Thymus (tissue), 11 donors: ENCODE measurements around the gene ST6GALNAC4. TPM values are rescaled to one million over a fixed set of nuclear protein-coding genes. Genes with fewer than 3 reads are reported as not detected.

ENCODE experiments used
- DNase-seq, 9 donors: peaks; one replicate each; pipeline ENCODE4 v3.0.0-alpha.2; 2013; ENCODE audit warnings: low spot score in 9 of 9, low read depth in 6 of 9, missing footprints in 1 of 9
- H3K27ac ChIP-seq, 2 donors: one replicate each; pipeline ENCODE4 v1.5.1; 2013; ENCODE audit warnings: control low read depth in 1 of 2, low read depth in 1 of 2, low read length in 1 of 2, mild to moderate bottlenecking in 1 of 2, moderate library complexity in 1 of 2
- H3K27me3 ChIP-seq, 2 donors: one replicate each; pipeline ENCODE4 v1.5.1; 2013; ENCODE audit warnings: low read length in 1 of 2; ENCODE audit not compliant: control insufficient read depth in 2 of 2, insufficient read depth in 1 of 2
- H3K36me3 ChIP-seq, 2 donors: one replicate each; pipeline ENCODE4 v1.5.1; 2013; ENCODE audit warnings: low read length in 1 of 2, mild to moderate bottlenecking in 1 of 2, moderate library complexity in 1 of 2; ENCODE audit not compliant: control insufficient read depth in 2 of 2, insufficient read depth in 2 of 2
- H3K4me1 ChIP-seq, 2 donors: one replicate each; pipeline ENCODE4 v1.5.1; 2013; ENCODE audit warnings: low read length in 2 of 2; ENCODE audit not compliant: control insufficient read depth in 2 of 2, insufficient read depth in 2 of 2
- H3K4me3 ChIP-seq, 2 donors: one replicate each; pipeline ENCODE4 v1.5.1; 2013; ENCODE audit warnings: low read length in 2 of 2, control low read depth in 1 of 2, mild to moderate bottlenecking in 1 of 2
- H3K9me3 ChIP-seq, 2 donors: one replicate each; pipeline ENCODE4 v1.5.1; 2013; ENCODE audit warnings: low read length in 1 of 2, mild to moderate bottlenecking in 1 of 2; ENCODE audit not compliant: control insufficient read depth in 2 of 2, insufficient read depth in 1 of 2
- WGBS: extraction: QIAGEN DNeasy Blood & Tissue Kit; methylation state at CpG from one replicate; pipeline ENCODE4 v1.1.7; 2013; 5-methylcytosine and 5-hydroxymethylcytosine counted together
- polyA plus RNA-seq: library from polyadenylated mRNA; stranded (reverse); fragments of 200-250 nt; gene quantifications from one replicate; pipeline ENCODE4 v1.2.3, GENCODE V29; 2013
- total RNA-seq: library from RNA; stranded (reverse); fragments of 120-200 nt; gene quantifications from one replicate; pipeline ENCODE4 v1.2.4, GENCODE V29; 2013
- donor health status: healthy.

The ST6GALNAC4 gene
- total and polyA plus RNA-seq, 2 donors, result 8.5 to 12.8 TPM

DNA sequence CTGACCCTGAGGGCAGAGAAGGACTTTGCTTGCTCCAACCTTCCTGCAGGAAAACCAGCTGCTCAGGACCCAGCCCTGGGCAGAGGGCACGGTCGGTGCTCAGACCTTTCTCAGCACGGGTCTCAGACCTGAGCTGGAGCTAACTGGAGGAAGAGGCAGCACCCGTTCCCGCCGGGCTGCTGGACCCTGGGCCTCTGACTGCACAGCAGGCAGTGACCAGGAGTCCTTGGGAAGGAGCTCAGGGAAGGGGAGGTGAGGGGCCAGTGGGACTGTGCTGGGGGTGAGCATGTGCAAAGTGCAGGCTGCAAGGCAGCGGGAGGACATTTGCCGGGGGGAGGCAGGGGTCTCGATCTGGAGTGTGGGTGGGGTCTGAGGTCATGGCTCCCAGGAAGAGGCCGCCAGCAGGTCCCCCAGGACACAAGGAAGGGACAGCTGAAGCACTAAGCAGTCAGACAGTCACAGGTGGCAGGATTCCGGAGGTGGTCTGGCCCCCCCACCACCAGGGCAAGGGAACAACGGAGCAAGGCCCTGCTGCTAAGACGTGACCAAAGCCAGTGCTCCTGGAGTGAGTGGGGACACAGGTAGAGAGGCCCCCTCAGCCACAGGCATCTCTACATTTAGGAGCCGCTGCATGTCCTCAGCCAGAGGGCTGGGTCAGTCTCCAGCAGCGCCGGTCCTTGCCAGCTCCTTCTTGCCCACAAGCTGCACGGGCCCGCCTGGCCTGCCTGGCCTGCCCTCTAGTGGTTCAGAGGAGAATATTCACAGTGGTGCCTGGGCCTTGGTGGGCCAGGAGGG is 25.6 kb upstream of the ST6GALNAC4 start:
- Histone ChIP-seq H3K27me3 (no peaks in the 10 kb centered on the region), H3K4me1 (peaks cover 6 to 51% of the 10 kb centered on the region in 2 donors), H3K9me3 (peaks cover 0 to 10% of the 10 kb centered on the region in 2 donors), H3K27ac (no peak overlapping the region), H3K36me3 (peaks cover 66 to 79% of the 10 kb centered on the region in 2 donors), H3K4me3 (no peak overlapping the region)
- WGBS, result 85% methylated on average over 18 of the region's 18 CpGs
- peak in 2 of 9 donors; percentile 56 to 62 for DNase-seq

DNA sequence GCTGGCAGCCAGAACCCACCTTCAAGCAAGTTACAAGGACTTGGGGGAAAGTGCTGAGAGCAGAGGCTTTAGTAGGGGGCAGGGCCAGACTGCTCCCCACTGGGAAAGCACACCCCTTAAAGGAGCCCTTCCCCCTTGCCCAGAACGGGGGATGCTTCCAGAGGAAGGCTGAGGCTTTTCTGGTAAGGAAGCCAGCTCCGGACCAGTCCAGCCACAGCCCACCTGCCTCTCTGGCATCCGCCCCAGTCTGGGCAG is 25.0 kb upstream of the ST6GALNAC4 start:
- H3K27ac ChIP-seq, result no peak overlapping the region
- peaks cover 0 to 10% of the 10 kb centered on the region in 2 donors for H3K9me3 ChIP-seq
- WGBS, result 94% methylated on average over 3 of the region's 3 CpGs
- H3K27me3 ChIP-seq, result no peaks in the 10 kb centered on the region
- no peak overlapping the region for H3K4me3 ChIP-seq
- DNase-seq, result no peak
- peaks cover 9 to 51% of the 10 kb centered on the region in 2 donors for H3K4me1 ChIP-seq
- peaks cover 63 to 74% of the 10 kb centered on the region in 2 donors for H3K36me3 ChIP-seq

DNA sequence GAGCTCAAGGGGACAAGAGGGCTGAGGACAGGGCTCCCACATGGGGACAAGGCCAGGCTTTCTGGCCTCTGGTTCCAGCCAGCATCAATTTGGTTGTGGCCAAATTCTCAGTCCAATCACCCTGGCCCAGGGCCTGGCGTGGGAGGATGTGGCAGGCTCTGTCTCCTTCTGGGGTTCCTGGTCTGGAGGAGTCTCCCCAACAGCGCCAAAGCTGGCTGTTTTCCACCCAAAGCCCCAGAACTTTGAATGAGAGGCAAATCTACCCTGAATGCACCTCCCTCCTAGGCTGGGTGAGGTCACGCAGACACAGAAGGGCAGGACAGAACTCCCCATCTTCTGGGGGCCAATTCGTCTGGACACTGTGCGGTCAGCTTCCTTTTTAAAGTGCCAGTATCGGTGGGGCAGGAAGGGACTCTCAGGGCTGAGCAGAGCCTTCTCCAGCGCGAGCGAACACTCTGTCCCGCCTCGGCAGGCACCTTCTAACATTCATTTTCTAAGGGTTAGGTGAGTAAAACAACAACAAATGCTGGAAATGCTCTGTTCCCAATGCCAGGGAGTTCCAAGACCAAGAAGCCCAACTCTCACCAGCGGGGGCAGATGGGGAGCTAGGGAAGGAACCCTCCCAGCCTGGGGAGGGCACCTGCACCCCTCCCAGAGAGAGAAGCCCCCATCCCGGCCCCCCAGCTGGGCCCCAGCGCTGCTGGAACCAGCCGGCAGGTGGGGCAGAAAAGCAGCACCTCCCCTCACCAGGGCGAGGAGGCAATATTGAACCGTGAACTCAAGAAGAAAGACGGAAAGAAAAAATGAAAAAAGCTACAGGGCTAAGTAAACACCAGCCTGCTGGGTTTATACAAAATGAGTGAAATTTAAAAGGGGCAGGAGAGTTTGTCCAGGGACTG is 24.5 kb upstream of the ST6GALNAC4 start:
- H3K9me3 ChIP-seq, result peaks cover 0 to 7% of the 10 kb centered on the region in 2 donors
- peaks cover 15 to 51% of the 10 kb centered on the region in 2 donors for H3K4me1 ChIP-seq
- no peak for DNase-seq
- H3K36me3 ChIP-seq, result peaks cover 57 to 68% of the 10 kb centered on the region in 2 donors
- no peak overlapping the region for H3K4me3 ChIP-seq
- WGBS, result 94% methylated on average over 18 of the region's 18 CpGs
- no peak overlapping the region for H3K27ac ChIP-seq
- no peaks in the 10 kb centered on the region for H3K27me3 ChIP-seq

DNA sequence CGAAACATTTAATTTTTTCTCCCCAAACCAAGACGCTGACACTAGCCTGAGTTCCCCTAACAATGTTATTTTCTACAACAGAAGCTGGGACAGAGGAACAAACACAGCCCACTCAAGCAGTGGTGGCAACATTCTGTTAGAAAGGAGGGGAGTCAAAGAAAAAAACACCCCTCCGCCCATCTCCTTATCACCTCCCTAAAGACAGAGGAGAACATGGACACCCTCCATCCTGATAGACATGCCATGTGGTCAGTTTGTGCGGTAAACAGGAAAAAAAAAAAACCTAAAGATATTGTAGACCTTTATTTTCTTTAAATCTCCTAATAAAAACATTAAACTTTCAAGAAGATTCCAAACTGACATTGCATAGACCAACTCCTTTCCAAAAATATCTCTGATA is 23.8 kb upstream of the ST6GALNAC4 start:
- no peak overlapping the region for H3K27ac ChIP-seq
- peaks cover 50 to 66% of the 10 kb centered on the region in 2 donors for H3K36me3 ChIP-seq
- WGBS, result 97% methylated on average over 4 of the region's 4 CpGs
- no peaks in the 10 kb centered on the region for H3K27me3 ChIP-seq
- DNase-seq, result no peak
- no peak overlapping the region for H3K4me3 ChIP-seq
- peaks cover 0 to 6% of the 10 kb centered on the region in 2 donors for H3K9me3 ChIP-seq
- peaks cover 20 to 56% of the 10 kb centered on the region in 2 donors for H3K4me1 ChIP-seq

DNA sequence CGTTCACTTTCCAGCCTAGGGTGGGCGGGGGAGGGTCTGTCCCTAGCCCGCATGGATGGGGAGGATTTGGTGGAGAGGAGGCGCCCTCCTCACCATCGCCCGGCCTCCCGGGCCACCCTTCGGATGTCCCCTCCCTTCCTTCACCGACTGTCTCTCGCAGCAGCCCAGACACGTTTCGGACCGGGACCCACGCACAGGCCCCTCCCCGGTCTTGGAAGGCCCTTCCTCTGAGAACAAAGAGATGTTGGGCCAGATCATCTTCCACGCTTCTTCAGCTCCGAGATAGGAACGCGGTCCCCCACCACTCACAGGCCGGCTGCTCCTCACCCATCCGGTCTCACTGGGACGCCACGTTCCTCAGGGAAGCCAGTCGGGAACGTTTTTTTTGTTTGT is 21.5 kb upstream of the ST6GALNAC4 start:
- H3K27me3 ChIP-seq, result no peaks in the 10 kb centered on the region
- peaks cover 0 to 5% of the 10 kb centered on the region in 2 donors for H3K9me3 ChIP-seq
- peaks cover 33 to 54% of the 10 kb centered on the region in 2 donors for H3K36me3 ChIP-seq
- H3K4me1 ChIP-seq, result peaks cover 20 to 49% of the 10 kb centered on the region in 2 donors
- WGBS, result 85% methylated on average over 25 of the region's 25 CpGs
- peak overlapping the region in 1 of 2 donors; percentile 64 for H3K4me3 ChIP-seq
- peak overlapping the region; percentile 59 to 81 for H3K27ac ChIP-seq
- no peak for DNase-seq

DNA sequence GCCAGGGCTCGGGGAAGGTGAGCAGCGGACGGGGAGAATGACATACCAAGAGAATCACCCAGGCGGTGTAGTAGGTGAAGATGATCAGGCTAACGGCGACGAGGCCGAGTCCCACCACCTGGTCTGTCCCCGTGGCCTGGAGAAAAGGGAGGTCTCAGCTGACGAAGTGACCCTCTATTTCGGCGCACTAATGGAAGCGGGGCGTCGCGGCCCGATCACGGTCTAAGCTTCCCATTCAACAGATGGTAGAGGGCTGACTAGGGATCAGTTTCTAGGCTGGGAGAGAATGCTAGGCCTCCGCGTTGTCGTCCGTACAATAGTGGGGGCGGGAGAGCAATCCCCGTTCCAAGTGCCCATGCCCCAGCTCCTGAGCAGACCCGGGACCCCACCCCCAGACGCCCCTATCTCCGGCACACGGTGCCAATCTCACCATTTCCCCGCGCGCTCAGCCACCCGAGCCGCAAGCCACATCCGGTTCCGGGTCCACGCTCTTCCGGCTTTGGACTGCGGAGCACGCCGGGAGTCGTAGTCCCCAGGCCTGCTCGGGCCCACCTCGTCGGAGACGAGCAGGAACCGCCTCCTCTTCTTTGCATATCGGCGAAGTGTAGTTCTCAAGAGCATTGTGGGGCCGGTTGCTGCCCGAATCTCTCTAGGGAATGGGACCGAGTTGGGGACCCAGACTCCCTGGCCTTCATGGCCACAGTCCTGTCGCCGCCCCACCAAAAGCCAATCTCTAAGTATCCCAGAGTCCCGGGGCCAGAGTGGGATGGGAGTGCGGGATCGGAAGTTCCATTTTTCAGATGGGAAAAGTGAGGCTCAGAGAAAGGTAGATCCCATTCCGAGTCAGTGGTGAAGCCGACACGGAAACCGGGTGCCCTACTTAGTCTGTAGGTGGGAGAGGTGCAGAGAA is 20.8 kb upstream of the ST6GALNAC4 start, which contains the start of gene DPM2:
Gene DPM2, minus strand, starts transcription at position 467 of the 910 bp plus-strand sequence. Its CDS starts 34 bp downstream, at position 433.
- Histone ChIP-seq H3K27me3 (no peaks in the 10 kb centered on the region), H3K4me1 (peaks cover 20 to 42% of the 10 kb centered on the region in 2 donors), H3K27ac (peak within 1 kb of the TSS; percentile 59 to 81), H3K36me3 (peaks cover 26 to 48% of the 10 kb centered on the region in 2 donors), H3K4me3 (peak within 1 kb of the TSS; percentile 64 to 80), H3K9me3 (no peaks in the 10 kb centered on the region)
- peak; percentile 74 to 95 (median 87) for DNase-seq
- WGBS, result 9% methylated on average over 60 of the region's 60 CpGs

DNA sequence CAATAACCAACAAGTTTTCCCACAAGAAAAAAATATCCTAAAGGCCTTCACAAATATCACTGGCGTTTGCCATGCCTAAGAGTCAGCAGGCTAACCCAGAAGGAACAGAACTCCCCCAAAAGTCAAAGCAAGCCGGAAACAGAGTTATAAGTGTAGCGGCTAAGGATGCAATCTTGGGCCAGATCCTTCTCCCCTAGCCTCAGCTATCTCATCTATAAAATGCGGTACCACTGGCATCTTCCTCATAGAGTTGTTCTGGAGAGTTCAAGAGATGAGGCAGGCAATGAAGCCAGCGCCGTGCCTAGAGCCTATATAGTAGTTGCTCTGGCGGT is 20.2 kb upstream of the ST6GALNAC4 start:
- H3K27me3 ChIP-seq, result no peaks in the 10 kb centered on the region
- H3K9me3 ChIP-seq, result no peaks in the 10 kb centered on the region
- H3K27ac ChIP-seq, result no peak overlapping the region
- peak overlapping the region; percentile 64 to 80 for H3K4me3 ChIP-seq
- DNase-seq, result no peak
- H3K36me3 ChIP-seq, result peaks cover 20 to 42% of the 10 kb centered on the region in 2 donors
- WGBS, result 16% methylated on average over 7 of the region's 7 CpGs
- peaks cover 20 to 39% of the 10 kb centered on the region in 2 donors for H3K4me1 ChIP-seq

DNA sequence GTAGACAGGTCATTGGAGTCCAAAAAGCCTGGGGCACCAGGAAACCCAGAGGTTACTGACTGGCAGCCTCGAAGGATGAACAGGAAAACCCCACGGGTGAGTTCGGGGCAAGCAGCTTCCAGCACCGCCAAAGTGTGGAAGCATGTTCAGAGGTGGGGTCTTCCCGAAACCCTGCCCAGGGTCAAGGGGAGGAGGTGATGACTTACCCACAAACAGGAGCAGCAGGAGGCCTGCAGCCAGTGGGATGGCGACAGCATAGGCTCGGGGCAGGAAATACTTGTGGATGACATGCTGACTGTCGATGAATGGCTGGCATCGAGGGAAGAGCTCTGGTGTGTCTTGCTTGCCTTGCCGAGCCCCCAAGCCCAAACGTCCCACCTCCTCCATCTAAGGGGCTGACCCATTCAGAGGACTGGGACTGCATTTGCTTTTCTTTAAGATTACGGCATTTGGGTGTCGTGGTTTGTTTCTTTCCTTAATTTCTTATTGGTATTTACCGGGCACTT is 19.6 kb upstream of the ST6GALNAC4 start:
- H3K9me3 ChIP-seq, result no peaks in the 10 kb centered on the region
- no peak for DNase-seq
- H3K4me3 ChIP-seq, result peak overlapping the region in 1 of 2 donors; percentile 64
- H3K4me1 ChIP-seq, result peaks cover 20 to 43% of the 10 kb centered on the region in 2 donors
- peaks cover 14 to 35% of the 10 kb centered on the region in 2 donors for H3K36me3 ChIP-seq
- H3K27ac ChIP-seq, result no peak overlapping the region
- 92% methylated on average over 14 of the region's 14 CpGs for WGBS
- peaks cover 0 to 5% of the 10 kb centered on the region in 2 donors for H3K27me3 ChIP-seq
